Measurements from ENCODE around the gene KLRF1.

KLRF1 gene

GRCh38 chr12:9827209-9827888 is at the start of gene KLRF1:
KLRF1 (plus strand) TSS chr12:9827481; CDS start chr12:9827545, 64 bp downstream.
- DNase-seq (ENCODE audit: low read depth in 2 of 2, low spot score in 1 of 2), result no peak

- DNase-seq (ENCODE audit: low read depth in 2 of 2, low spot score in 1 of 2), result no peak
Measured at GRCh38 chr12:9779209-9779608, 48.1 kb upstream of the KLRF1 start.

GRCh38 chr12:9781360-9781759 is 45.9 kb upstream of the KLRF1 start:
- DNase-seq (ENCODE audit: low read depth in 2 of 2, low spot score in 1 of 2), result no peak

GRCh38 chr12:9782547-9783382 is 44.5 kb upstream of the KLRF1 start:
- no peak for DNase-seq (ENCODE audit: low read depth in 2 of 2, low spot score in 1 of 2)

GRCh38 chr12:9784326-9784725 is 43.0 kb upstream of the KLRF1 start:
- DNase-seq (ENCODE audit: low read depth in 2 of 2, low spot score in 1 of 2), result no peak

GRCh38 chr12:9784816-9785215 is 42.5 kb upstream of the KLRF1 start:
- no peak for DNase-seq (ENCODE audit: low read depth in 2 of 2, low spot score in 1 of 2)

- no peak for DNase-seq (ENCODE audit: low read depth in 2 of 2, low spot score in 1 of 2)
Measured at GRCh38 chr12:9786726-9787717, 40.3 kb upstream of the KLRF1 start.

GRCh38 chr12:9792185-9792900 is 34.9 kb upstream of the KLRF1 start:
- DNase-seq (ENCODE audit: low read depth in 2 of 2, low spot score in 1 of 2), result no peak

- no peak for DNase-seq (ENCODE audit: low read depth in 2 of 2, low spot score in 1 of 2)
Measured at GRCh38 chr12:9792961-9793617, 34.2 kb upstream of the KLRF1 start.

- DNase-seq (ENCODE audit: low read depth in 2 of 2, low spot score in 1 of 2), result no peak
Measured at GRCh38 chr12:9793779-9794395, 33.4 kb upstream of the KLRF1 start.

GRCh38 chr12:9794484-9795093 is 32.7 kb upstream of the KLRF1 start:
- no peak for DNase-seq (ENCODE audit: low read depth in 2 of 2, low spot score in 1 of 2)

GRCh38 chr12:9795945-9796344 is 31.3 kb upstream of the KLRF1 start:
- DNase-seq (ENCODE audit: low read depth in 2 of 2, low spot score in 1 of 2), result no peak

GRCh38 chr12:9796346-9796745 is 30.9 kb upstream of the KLRF1 start:
- no peak for DNase-seq (ENCODE audit: low read depth in 2 of 2, low spot score in 1 of 2)

GRCh38 chr12:9796971-9797370 is 30.3 kb upstream of the KLRF1 start:
- DNase-seq (ENCODE audit: low read depth in 2 of 2, low spot score in 1 of 2), result no peak

- DNase-seq (ENCODE audit: low read depth in 2 of 2, low spot score in 1 of 2), result peak; percentile 16 to 46
Measured at GRCh38 chr12:9797722-9798619, 29.3 kb upstream of the KLRF1 start.

GRCh38 chr12:9799961-9800360 is 27.3 kb upstream of the KLRF1 start:
- DNase-seq (ENCODE audit: low read depth in 2 of 2, low spot score in 1 of 2), result no peak

- no peak for DNase-seq (ENCODE audit: low read depth in 2 of 2, low spot score in 1 of 2)
Measured at GRCh38 chr12:9805883-9806282, 21.4 kb upstream of the KLRF1 start.

- DNase-seq (ENCODE audit: low read depth in 2 of 2, low spot score in 1 of 2), result no peak
Measured at GRCh38 chr12:9806714-9807113, 20.6 kb upstream of the KLRF1 start.

All from stimulated activated CD8-positive, alpha-beta memory T cell treated with anti-CD3 and anti-CD28 coated beads, Interleukin-4, amount 100 ng/mL, for 1 hour (primary cell).